K562 (cell line): ENCODE data around the gene CSRNP3.

Experiments
- EP300 ChIP-seq: IDR thresholded peaks from 2 replicates; pipeline ENCODE4 v1.6.1; 2012; ENCODE audit warnings: low read length, improper control_type of control experiment
- POLR2B ChIP-seq: fragments of 450-650 bp; IDR thresholded peaks from 2 replicates; pipeline ENCODE4 v1.6.1; 2018; ENCODE audit warnings: low read depth; ENCODE audit not compliant: partially characterized antibody
- SIN3B ChIP-seq: fragments of 450-650 bp; IDR thresholded peaks from 2 replicates; pipeline ENCODE4 v1.6.1; 2017; ENCODE audit warnings: low read depth, mild to moderate bottlenecking, moderate library complexity
- ZNF212 ChIP-seq: fragments of 450-650 bp; formaldehyde crosslinking; IDR thresholded peaks from 2 replicates; pipeline ENCODE4 v1.4.0; 2020; ENCODE audit warnings: mild to moderate bottlenecking
- ZNF224 ChIP-seq: sonication (generic); formaldehyde crosslinking; IDR thresholded peaks from 2 replicates; pipeline ENCODE4 v1.8.0; 2022; ENCODE audit warnings: mild to moderate bottlenecking, missing genetic modification reagents
- ZNF766 ChIP-seq: fragments of 200-800 bp; sonication (Bioruptor generic); conservative IDR thresholded peaks from 2 replicates; pipeline ENCODE4 v1.6.1; 2016; ENCODE audit warnings: missing genetic modification characterization, missing compliant biosample characterization

DNA sequence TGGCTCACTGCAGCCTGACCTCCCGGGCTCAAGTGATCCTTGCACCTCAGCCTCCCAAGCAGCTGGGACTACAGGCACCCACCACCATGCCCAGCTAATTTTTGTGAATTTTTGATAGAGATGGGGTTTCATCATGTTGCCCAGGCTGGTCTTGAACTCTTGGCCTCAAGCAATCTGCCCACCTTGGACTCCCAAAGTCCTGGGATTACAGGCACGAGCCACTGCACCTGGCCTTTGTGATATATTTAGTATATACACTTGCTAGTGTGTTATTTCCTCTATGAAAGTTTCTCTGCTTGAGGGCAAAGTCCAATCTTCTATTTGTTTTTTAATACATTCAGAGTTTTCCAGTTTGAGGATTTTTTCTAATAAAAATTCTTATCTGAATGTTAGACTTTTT is 205.3 kb downstream of the CSRNP3 start:
- TF ChIP-seq SIN3B (no peak), EP300 (no peak), ZNF224 (CRISPR knock-in tag) (no peak), ZNF766 (CRISPR knock-in tag) (no peak), ZNF212 (no peak), POLR2B (no peak)
